Brain microvascular endothelial cell (primary cell): ENCODE results near the gene ESRRB.

Source experiments
- DNase-seq: peaks from one replicate; pipeline ENCODE4 v3.0.0-alpha.2; 2020
- H3K27ac ChIP-seq: fragments of 250-450 bp; sonication (Bioruptor Pico); 2 replicates; pipeline ENCODE4 v1.5.1; 2020; ENCODE audit warnings: mild to moderate bottlenecking, moderate library complexity
- H3K27me3 ChIP-seq: fragments of 250-450 bp; sonication (Bioruptor Pico); replicated peaks from 2 replicates; pipeline ENCODE4 v1.5.1; 2020; ENCODE audit warnings: mild to moderate bottlenecking
- H3K36me3 ChIP-seq: fragments of 250-450 bp; sonication (Bioruptor Pico); replicated peaks from 2 replicates; pipeline ENCODE4 v1.5.1; 2020; ENCODE audit warnings: mild to moderate bottlenecking
- H3K4me3 ChIP-seq: 2 replicates; pipeline ENCODE4 v1.5.1; 2011; ENCODE audit warnings: low read depth, mild to moderate bottlenecking, control low read depth, low read length, moderate library complexity
- CTCF ChIP-seq: IDR thresholded peaks from 2 replicates; pipeline ENCODE4 v1.5.1; 2011; ENCODE audit warnings: low read depth, mild to moderate bottlenecking, moderate library complexity, low read length, control low read depth, inconsistent platforms; ENCODE audit errors: missing control alignments
- in situ Hi-C: cut with HindIII; loops from 2 replicates; pipeline ENCODE4 v1.10.0; 2017; ENCODE audit warnings: low sequenced_read_pairs, low pct_ligation_motif_present

Gene ESRRB

GRCh38 chr14:76498976-76499375, 123.0 kb downstream of the ESRRB start:
- Histone ChIP-seq H3K4me3 (no peak overlapping the region), H3K27me3 (no peaks in the 10 kb centered on the region), H3K27ac (no peak overlapping the region), H3K36me3 (no peaks in the 10 kb centered on the region)
- TF ChIP-seq CTCF: no peak
- no peak for DNase-seq
- in situ Hi-C loops: no loop called here

GRCh38 chr14:76499399-76499798, 123.5 kb downstream of the ESRRB start:
- Histone ChIP-seq H3K27ac (no peak overlapping the region), H3K4me3 (no peak overlapping the region), H3K36me3 (no peaks in the 10 kb centered on the region), H3K27me3 (no peaks in the 10 kb centered on the region)
- no peak for TF ChIP-seq CTCF
- in situ Hi-C loops: no loop called here
- DNase-seq: no peak

- in situ Hi-C loops: no loop called here
- no peak for DNase-seq
- TF ChIP-seq CTCF: no peak
These were observed 124.1 kb downstream of the ESRRB start for GRCh38 chr14:76500011-76500410.

GRCh38 chr14:76500480-76500879, 124.5 kb downstream of the ESRRB start:
- Histone ChIP-seq H3K36me3 (no peaks in the 10 kb centered on the region), H3K27ac (no peak overlapping the region), H3K27me3 (no peaks in the 10 kb centered on the region), H3K4me3 (no peak overlapping the region)
- TF ChIP-seq CTCF: no peak
- DNase-seq: no peak
- in situ Hi-C loops: no loop called here

More at GRCh38 chr14:76500011-76500410, 124.1 kb downstream of the ESRRB start:
- Histone ChIP-seq H3K27me3 (no peaks in the 10 kb centered on the region), H3K4me3 (no peak overlapping the region), H3K27ac (no peak overlapping the region), H3K36me3 (no peaks in the 10 kb centered on the region)

- Histone ChIP-seq H3K4me3 (no peak overlapping the region), H3K27me3 (no peaks in the 10 kb centered on the region), H3K36me3 (no peaks in the 10 kb centered on the region), H3K27ac (no peak overlapping the region)
- no peak for TF ChIP-seq CTCF
- in situ Hi-C loops: no loop called here
- DNase-seq: no peak
These were observed 125.3 kb downstream of the ESRRB start for GRCh38 chr14:76501156-76501720.

GRCh38 chr14:76502219-76502618, 126.3 kb downstream of the ESRRB start:
- DNase-seq: no peak
- Histone ChIP-seq H3K4me3 (no peak overlapping the region), H3K36me3 (no peaks in the 10 kb centered on the region), H3K27me3 (no peaks in the 10 kb centered on the region), H3K27ac (no peak overlapping the region)
- in situ Hi-C loops: no loop called here
- TF ChIP-seq CTCF: no peak
